Stimulated activated CD4-positive, alpha-beta T cell treated with anti-CD3 and anti-CD28 coated beads, Interleukin-4, amount 100 ng/mL, for 4 hours (primary cell): ENCODE measurements around the gene EMC9.

Source experiments
- DNase-seq, 2 experiments: peaks; one replicate each; pipeline ENCODE4 v3.0.0-alpha.2; 2020

The EMC9 gene

DNA sequence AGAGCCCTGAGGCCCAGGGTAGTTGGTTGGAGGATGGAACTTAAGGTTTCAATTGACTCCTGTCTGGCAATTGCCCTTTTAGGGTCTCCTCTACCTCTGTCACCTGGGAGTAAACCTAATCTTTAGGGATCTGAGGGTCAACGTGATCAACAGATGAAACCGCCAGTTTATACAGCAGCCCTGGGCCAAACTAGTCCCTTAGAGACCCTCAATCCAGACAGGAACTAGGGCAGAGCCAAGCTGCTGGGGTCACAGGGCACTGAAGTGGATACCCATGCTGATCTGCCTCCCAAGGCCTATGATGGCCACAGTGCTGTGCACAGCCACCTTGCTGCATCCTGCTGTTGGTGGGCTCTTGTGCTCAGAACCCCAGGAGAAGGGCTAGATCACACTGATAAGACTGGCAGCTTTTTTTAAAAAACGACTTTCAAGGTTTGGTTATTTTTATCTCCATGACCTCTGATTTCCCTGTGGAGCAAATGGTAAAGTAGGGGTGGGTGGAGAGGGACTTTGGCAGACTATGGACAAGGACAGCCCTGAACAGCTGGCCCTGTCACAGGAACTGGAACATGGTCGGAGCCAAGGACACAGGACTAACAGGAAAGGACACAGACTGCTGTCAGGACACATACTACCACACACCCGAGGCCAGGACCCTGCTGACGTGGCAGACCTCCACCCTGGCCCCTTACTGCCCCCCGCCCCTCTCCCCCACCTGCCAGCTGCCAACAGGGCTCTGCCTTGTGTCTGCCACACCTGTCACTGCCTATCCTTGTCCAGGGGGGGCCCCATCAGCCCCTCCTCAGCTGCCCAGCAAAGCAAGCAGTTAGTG, 10.5 kb downstream of the EMC9 start:
- DNase-seq, result no peak

DNA sequence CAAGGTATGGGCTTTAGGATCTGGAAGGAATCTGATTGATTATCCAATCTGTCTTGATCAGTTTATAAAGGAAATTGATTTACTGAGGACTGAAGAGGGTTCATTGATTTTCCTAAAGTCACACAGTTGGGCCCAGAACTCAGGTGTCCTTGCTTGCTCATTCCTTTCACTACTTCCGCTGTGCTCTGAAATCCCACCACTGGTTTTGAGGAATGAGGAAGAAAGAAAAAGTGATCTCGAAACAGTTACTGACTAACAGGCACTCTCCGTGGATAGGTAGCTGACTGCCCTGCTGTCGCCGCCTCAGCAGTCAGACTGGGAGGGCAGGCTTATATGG, 11.0 kb downstream of the EMC9 start, which contains the start of gene FITM1:
FITM1 (plus strand) TSS at position 280 of the 337 bp plus-strand sequence. CDS start 905 bp downstream, outside the sequence.
- DNase-seq, result no peak

DNA sequence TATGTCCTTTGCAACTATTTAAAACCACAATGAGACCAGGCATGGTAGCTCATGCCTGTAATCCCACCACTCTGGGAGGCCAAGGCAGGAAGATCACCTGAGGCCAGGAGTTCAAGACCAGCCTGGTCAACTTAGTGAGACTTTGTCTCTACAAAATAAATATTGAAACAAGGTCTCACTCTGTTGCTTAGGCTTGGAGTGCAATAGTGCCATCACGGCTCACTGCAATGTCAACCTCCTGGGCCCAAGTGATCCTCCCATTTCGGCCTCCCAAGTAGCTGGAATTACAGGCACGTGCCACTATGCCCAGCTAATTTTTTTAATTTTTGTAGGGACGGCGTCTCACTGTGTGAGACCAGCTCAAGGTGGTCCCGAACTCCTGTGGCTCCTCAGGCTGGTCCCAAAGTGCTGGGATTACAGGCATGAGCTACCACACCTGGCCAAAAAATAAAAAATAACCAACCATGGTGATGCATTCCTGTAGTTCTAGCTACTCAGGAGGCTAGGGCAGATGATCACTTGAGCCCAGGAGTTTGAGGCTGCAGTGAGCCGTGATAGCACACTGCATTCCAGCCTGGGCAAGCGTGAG, 11.9 kb downstream of the EMC9 start:
- DNase-seq, result no peak

DNA sequence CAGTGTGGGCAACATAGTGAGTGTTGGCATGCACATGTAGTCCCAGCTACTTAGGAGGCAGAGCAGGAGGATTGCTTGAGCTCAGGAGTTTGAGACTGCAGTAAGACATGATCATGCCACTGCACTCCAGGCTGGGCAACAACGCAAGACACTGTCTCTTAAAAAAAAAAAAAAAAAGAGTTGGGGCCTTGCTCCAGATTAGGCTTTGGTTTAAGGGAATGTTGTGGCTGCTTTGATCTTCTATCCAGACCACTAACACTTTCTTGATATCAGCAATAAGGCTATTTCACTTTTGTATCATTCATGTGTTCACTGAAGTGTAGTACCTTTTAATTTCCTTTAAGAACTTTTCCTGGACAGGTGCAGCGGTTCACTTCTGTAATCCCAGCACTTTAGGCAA, 13.7 kb downstream of the EMC9 start:
- DNase-seq, result no peak

DNA sequence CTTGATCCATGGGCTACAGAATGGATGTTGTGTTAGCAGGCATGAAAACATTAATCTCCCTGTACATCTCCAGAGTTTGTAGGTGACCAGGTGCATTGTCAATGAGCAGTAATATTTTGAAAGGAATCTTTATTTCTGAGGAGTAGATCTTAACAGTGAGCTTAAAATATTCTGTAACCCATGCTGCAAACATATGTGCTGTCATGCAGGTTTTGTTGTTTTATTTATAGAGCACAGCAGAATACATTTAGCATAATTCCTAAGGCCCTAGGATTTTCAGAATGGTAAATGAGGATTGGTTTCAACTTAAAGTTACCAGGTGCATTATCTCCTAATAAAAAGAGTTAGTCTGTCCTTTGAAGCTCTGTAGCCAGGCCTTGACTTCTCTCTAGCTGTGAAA, 14.5 kb downstream of the EMC9 start:
- DNase-seq, result no peak

DNA sequence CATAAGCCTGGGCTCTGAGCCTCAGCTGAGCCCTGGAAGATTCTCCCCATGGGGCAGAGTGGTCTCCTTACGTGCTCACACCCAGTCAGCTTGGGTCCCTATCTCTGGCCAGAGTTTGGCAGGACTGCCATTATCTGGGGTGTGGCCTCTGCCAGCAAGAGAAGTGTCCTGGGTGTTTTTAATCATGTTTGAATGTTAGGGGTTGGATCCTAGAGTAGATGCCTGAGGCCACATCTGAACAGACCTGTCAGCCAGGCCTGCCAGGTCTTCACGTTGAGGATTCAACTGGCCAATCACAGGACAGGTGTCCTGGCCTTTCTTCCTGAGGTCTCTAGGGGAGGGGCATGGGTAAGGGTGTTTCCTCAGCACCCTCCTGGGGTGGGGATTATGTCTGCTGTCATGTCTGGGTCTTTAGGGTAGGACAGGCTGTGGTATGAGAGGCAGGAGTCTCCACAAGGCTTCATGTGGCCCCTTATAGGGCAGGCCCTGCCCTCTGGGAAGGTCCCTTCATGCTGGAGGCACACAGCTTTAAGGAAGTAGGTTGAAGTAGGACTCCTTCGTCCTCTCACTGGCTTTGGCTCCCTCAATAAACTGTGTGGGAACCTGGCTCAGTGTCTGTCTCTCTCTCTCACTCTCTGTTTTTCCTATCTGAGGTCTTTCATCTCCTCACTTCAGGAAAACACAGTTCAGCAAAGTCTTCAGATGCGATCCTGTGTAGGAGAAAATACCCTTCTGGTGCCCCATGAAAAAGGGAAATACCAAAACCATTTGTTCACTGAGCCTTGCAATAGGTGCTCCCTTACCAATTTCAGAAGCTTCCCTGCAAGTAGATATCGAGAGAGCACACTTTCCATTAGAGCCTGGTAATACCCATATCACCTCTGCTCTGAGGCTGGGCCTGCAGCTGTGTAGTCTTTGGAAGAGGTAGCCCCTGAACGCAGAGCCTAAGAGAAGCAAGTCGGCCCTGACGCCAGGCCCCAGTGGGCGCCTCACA, 17.7 kb downstream of the EMC9 start:
- DNase-seq, result no peak

DNA sequence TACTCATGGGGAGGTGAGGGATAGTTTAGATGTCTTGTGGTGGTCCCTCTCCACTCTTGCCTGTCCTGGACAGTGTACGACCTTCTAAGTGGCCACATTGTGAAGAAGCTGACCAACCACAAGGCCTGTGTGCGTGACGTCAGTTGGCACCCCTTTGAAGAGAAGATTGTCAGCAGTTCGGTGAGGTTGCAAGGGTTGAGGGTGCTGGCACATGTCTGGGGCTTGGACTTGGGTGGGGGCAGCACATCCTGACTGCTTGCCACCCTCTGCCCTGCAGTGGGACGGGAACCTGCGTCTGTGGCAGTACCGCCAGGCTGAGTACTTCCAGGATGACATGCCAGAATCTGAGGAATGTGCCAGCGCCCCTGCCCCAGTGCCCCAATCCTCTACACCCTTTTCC, 18.5 kb downstream of the EMC9 start:
- DNase-seq, result no peak

DNA sequence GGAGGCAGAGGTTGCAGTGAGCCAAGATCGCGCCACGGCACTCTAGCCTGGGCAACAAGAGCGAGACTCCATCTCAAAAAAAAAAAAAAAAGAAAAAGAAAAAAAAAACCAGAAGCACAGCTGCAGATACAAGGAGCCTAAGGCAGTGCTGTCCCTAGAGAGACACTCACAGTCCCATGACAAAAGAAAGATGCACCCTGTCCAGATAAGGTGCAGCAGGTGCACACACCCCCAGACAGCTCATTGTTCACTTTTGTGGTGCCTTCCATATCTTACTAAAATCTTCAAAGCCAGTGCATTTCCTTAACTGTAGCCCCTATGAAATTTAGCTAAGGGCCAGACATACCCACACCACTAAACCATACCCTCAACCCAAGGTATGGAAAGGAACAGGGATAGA, 19.0 kb downstream of the EMC9 start:
- no peak for DNase-seq

DNA sequence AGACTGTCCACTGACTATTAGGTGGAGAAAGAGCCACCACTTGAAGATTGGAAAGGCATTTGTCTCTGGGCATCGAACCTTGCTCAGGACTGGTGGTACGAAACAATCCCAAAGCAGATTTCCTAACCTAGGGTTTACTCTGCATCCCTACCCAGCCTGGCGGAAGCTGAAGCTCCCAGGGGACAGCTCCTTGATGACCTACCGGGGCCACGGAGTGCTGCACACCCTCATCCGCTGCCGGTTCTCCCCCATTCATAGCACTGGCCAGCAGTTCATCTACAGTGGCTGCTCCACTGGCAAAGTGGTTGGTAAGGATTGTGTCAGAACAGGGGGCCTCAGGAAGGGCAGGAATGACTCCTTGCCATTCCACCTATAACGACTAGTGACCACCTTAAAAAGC, 20.2 kb downstream of the EMC9 start:
- no peak for DNase-seq

DNA sequence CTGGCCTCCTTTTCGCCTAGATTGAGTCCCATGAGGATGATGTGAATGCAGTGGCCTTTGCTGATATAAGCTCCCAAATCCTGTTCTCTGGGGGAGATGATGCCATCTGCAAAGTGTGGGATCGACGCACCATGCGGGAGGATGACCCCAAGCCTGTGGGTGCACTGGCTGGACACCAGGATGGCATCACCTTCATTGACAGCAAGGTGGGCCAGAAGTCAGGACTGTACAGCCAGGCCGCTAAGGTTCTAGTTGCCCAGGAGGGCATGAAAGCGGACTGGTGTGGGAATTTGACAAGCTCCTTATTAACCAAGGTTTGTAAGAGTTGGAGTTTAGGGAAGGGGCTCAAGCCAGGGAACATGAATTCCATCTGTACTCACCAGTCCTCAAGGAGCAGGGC, 21.7 kb downstream of the EMC9 start:
- DNase-seq, result no peak

DNA sequence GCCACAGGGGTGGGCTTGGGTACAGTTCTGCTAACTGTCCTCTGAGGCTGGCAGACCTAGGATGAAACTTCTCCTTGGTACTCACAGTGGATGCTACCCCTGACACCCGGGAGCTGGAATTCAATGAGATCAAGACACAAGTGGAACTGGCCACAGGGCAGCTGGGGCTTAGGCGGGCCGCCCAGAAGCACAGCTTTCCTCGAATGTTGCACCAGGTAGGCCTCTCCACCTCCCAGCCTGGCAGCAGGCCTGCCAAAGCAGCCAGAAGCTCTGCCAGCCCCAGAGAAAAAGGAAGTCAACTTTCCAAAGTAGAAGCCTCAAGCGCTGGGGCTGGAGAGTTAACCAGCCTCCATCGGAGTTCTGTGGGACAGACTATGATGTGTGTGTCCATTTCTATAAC, 24.2 kb downstream of the EMC9 start:
- no peak for DNase-seq

DNA sequence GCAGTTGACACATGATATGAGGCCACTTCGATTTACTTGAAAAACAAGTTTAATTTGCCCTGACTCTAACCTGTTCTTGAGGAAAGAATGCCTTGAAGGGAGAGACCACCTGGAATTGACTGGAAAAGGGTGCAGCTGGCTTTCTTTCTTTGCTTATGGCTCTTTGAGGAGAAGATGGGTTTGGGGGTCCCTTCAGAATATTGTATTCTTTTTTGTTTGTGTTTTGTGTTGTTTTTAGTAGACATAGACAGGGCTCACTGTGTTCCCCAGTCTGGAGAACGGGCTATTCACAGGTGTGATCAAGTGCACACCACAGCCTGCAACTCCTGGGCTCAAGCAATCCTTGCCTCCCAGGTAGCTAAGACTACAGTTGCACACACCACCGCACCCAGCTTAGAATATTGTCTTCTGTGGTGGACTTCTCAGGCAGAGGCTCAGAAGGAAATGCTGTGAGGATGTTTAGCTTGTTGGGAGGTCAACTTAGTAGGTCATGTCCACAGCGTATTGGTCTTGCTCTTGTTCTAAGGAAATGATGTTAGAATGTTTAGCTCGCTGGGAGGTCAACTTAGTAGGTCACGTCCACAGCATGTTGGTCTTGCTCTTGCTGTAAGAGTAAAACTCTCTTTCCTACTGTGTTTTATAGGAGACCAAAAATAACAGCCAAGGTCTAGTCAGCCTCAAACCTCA, 25.1 kb downstream of the EMC9 start:
- DNase-seq, result no peak

DNA sequence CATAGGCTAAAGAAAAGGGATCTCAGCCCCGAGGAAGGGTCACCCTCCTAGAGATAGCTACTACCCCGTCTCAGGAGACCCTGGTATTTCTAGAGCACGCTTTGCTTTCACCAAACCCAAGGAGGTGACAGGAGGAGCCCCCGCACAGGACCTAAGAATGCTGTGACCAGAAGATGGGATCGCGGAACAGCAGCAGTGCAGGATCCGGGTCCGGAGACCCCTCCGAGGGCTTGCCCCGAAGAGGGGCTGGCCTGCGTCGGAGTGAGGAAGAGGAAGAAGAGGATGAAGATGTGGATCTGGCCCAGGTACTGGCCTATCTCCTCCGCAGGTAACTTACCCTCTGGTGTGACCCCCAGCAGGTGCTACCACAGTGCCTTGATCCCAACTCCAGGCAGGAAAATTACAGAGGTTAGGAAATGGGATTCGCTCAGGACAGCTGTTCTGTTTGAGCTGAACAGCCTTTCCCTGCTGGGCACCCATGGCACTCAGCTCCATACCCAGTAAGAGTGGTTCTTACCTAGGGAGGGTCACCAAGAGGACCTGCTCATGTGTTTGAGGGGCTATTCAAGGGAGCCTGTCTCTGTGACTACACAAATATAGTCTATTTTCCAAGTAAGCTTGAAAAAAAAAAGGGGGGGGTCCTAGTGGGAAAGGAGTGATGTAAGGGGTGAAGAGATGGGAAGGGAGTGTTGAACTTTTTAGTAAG, 25.8 kb downstream of the EMC9 start:
- DNase-seq, result no peak

DNA sequence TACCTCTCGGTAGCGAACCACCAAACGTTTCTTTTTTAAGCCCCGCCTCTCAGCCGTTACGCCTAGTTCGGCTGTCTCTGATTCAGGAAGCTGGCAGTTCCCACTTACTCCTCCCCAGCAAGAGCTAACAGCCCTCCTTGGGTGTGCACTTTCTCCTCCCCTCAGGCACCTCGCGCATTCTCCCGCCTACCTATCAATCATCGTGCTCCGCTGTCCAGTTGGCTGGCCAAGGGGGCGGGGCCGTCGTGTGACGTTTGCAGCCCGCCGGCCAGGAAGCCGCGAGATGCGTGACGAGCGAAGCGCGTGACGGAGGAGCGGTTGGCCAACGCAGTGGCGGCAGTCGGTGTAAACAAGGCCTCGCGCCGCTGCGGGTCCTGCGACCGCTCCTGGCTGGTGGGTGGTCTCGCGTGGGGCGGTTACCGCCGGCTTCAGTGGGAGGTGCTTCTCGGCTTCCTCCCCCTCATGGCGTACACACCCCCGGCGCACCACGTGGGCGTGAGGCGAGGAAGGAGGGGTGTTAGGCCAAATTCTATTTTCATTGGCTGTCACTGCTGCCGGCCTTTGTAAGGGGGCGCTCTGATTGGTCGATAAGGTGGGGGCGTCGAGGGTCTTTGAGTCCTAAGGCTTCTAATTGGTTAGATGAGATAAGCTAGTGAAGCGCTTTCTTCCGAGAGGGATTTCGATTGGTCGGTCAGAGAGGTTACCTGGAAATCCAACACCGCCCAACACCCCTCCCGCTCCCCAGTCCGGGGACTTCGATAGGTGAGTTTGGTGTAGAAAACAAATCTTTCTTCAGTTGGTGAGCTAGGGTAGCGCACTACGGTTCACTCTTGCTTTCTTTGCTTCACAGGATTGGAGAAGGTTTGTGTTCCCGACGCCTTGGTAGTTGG, 26.6 kb downstream of the EMC9 start, which contains the start of the genes DCAF11 and NRL:
DCAF11 (plus strand) TSS at position 246 of the 890 bp plus-strand sequence. CDS start 818 bp downstream, outside the sequence.
NRL (minus strand) TSS at position 418 of the 890 bp plus-strand sequence. CDS start 32,101 bp downstream, outside the sequence.
- peak; percentile 96 to 99 for DNase-seq

DNA sequence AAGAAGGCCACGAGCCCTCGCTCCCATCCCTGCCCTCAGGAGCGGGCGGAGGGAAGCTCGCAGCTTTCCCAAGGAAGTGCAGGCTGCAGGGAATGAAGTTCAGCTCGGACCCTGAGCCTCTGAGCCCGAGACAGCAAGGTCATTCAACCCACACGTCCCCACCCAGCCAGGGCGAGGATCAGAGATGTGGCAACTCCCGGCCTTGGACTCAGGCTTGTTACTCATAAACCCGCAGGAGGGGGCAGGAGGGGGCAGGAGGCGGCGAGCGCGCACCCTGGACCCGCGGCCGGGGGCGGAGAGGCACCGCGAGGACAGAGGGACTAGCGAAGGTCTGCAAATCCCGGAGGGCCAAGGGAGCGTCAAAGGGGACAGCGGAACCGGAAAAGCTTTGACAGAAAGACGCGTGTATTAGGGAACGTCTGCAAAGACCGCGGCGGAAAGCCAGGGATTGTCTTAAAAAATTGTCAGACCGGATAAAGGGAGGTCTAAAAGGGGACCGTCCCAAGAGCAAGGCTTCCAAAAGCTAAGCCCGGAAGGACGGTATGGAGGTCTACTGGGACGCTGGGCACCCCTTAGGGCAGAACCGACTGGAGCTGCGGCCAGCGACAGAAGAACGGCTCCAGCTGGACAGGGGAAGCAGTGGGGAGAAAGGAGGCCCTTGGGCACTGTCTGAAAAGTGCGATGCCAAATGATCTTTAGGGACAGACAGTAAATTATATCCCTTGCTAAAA, 27.4 kb downstream of the EMC9 start:
- peak; percentile 61 to 64 for DNase-seq

DNA sequence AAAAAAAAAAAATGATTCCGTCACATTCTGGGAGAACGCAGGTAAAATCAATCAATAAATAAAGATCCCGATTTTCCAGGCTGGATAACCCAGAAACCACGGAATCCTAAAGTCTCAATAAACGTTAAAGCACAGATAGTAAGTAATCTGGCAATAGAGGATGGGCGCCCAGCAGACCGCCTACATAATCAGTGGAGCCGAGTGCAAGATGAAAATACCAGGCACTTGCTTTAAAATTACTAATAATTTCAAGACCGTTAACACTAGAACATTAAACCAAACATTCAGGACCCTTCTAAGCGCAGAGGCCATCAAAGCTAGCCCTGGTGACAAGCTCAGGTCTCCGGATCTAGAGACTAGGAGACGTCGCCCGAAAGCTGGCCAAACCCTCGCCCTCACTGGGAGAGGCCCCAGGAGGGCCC, 28.0 kb downstream of the EMC9 start:
- DNase-seq, result no peak

DNA sequence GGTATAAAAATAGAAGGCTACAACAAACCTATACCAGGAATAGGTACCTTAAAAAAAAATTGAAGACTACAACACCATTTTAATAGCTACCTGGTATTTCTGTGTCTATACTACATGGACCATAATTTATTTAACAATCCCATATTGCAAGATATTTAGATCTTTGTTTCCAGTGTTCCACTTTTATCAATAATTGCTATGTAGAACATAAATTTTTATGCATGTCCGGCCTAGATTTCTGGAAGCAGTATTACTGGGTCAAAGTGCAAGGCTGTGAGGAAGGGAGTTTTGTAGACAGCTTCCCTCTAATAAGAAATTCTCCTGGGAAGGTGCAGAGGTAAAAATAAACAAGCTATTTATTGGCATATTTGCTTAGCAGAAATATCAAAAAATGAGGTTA, 30.9 kb downstream of the EMC9 start:
- DNase-seq, result no peak

DNA sequence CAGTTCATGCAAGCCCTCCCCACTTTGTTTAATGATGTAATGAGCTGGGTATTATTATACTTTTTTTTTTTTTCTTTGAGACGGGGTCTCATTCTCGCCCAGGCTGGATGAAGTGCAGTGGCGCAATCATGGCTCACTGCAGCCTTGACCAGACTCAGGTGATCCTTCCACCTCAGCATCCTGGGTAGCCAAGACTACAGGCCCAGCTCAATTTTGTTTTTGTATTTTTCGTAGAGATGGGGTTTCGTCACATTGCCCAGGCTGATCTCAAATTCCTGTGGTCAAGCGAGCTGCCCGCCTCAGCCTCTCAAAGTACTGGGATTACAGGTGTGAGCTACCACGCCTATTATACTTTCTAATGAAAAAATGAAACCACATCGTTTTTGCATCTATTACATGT, 31.3 kb downstream of the EMC9 start:
- no peak for DNase-seq

DNA sequence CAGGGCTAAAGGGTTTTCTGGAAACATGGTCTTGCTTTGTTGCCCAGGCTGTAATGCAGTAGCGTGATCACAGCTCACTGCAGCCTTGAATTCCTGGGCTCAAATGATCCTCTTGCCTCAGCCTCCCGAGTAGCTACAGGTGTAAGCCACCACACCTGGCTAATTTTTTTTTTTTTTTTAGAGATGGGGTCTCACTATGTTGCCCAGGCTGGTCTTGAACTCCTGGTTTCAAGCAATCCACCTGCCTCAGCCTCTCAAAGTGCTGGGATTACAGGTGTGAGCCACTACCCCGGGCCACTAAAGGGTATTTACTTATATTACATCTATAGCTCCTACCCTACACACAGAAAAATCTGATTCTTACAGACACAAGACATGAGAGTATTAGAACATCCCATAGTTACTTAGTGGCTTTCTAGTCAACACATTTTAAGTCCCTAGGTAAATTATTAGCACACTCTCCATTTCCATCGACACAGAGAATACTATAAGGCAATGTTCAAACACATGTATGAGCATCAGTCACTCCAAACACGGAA, 33.0 kb downstream of the EMC9 start:
- DNase-seq, result no peak
